H7 (cell line): Measurements from ENCODE around the gene GORASP2. TPM values are rescaled to one million over a fixed set of nuclear protein-coding genes. Genes with fewer than 3 reads are reported as not detected.

Experiments used
- DNase-seq: peaks from one replicate; pipeline ENCODE4 v3.0.0; 2012
- H3K27me3 ChIP-seq: 2 replicates; pipeline ENCODE4 v1.6.0; 2011; ENCODE audit warnings: mild to moderate bottlenecking, low read length; ENCODE audit not compliant: control insufficient read depth, insufficient read depth
- H3K36me3 ChIP-seq: replicated peaks from 2 replicates; pipeline ENCODE4 v1.5.1; 2011; ENCODE audit warnings: low read length; ENCODE audit not compliant: control insufficient read depth, insufficient read depth
- H3K4me3 ChIP-seq: 2 replicates; pipeline ENCODE4 v1.5.1; 2011; ENCODE audit warnings: low read depth, mild to moderate bottlenecking, control low read depth, low read length, moderate library complexity; ENCODE audit not compliant: insufficient read depth
- total RNA-seq: library from RNA; depleted of rRNA; stranded (reverse); fragments of >200 nt; shearing (Covaris generic); gene quantifications from 2 replicates; pipeline ENCODE4 v1.2.3, GENCODE V29; 2014

Gene GORASP2
- total RNA-seq, 1 experiment from 2014 or later, result 49.1 TPM

DNA sequence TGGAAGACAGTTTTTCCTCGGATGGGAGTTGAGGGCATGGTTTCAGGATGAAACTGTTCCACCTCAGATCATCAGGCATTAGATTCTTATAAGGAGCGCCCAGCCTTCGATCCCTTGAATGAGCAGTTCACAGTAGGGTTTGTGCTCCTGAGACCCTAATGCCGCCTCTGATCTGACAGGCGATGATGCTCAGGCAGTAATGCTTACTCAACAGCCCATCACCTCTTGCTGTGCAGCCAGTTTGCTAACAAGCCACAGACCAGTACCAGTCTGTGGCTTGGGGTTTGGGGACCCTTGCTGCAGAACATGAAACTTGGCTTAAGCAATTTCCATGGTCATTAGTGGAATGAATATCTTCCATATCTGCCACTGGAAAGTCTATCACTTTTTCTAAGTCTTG, 56.4 kb downstream of the GORASP2 start:
- no peak overlapping the region for H3K4me3 ChIP-seq
- DNase-seq, result no peak
- no peaks in the 10 kb centered on the region for H3K27me3 ChIP-seq
- H3K36me3 ChIP-seq, result peaks cover 4% of the 10 kb centered on the region; the same call in 1 of the 2 replicates

DNA sequence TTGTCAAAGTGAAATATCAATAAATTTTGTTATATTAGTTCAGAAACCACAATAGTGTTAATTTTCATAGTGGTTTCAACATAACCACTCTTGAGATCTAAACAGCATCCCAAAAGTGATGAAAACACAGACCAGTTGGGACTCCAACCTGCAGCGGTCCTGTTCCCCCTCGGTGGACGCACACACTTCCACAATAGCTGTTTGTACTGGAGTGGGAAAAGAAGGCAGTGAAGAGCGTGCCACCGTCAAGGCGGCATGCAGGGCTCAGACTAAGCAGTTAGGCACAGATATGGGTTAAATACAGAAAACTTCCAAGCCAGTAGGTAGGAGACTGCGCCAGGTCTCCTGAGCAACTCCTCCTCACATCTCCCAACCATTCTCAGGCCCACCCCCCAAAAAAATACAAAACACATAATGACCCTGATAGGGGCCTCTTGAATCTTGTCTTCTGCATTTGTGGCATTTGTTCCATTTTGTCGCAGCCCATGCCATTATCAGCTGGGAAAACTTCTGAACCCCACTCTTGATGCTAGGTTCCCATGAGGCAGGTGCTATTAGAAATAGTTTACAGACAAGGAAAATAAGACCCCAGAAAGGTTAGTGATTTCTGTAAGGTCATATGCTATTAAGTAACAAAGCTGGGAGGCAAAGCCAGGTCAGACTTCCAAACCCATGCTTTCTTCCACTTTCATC, 57.7 kb downstream of the GORASP2 start:
- H3K27me3 ChIP-seq, result no peaks in the 10 kb centered on the region
- DNase-seq, result no peak
- no peak overlapping the region for H3K4me3 ChIP-seq
- peaks cover 4% of the 10 kb centered on the region; the same call in 1 of the 2 replicates for H3K36me3 ChIP-seq

DNA sequence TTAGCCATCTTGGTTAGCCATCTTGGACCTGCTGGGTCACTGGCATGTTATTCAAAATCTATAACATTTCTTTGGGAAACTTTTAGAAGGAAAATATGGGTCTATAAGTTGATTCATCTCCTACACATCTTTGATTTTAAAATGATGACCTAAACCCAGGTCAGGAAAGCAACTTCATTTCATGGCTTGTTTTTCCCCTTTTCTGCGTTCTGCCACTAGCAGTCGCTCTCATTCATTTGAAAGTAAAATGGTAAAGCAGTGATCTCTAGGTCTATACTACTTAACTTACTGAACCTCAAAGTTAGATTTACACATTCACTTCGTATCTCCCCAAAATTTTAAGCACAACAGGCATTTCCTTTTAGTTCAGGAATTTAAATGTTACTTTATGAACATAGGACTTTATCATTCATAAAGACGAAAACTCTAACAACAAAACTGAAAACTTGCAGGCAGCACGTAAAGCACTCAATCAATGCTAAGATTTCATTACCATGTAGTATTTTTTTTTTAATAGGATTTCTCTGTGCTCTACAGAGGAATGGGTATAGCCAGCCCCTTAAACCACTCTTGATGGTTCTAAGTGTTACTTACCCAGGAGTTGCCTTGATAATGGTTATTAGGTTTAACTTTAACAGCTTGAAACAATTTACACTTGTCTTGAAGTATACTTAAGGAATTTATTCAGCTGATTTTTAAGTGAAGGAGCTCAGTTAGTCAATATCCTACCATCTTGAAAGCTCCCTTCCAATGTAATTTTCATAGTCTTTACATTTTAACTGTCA, 62.5 kb downstream of the GORASP2 start:
- Histone ChIP-seq H3K27me3 (no peaks in the 10 kb centered on the region), H3K36me3 (peaks cover 7% of the 10 kb centered on the region), H3K4me3 (no peak overlapping the region)
- no peak for DNase-seq

DNA sequence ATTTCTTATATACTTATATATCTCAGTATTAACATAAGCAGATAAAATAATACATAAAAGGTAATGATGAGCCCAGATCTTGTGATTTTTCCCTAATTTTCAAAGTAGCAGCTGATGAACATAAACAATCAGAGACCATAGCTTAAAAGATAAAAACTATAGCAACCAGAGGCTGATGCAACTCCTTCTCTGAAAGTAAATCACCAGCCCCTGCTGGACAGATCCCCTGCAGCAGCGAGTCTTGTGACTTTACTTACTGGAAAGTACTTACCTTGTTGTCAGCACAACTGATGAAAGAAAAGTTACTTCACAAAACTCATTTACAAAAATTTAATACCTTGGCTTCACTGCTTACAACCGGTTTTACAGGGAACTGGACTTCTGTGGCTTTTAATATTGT, 67.3 kb downstream of the GORASP2 start:
- Histone ChIP-seq H3K27me3 (no peaks in the 10 kb centered on the region), H3K36me3 (peaks cover 3% of the 10 kb centered on the region), H3K4me3 (no peak overlapping the region)
- no peak for DNase-seq

DNA sequence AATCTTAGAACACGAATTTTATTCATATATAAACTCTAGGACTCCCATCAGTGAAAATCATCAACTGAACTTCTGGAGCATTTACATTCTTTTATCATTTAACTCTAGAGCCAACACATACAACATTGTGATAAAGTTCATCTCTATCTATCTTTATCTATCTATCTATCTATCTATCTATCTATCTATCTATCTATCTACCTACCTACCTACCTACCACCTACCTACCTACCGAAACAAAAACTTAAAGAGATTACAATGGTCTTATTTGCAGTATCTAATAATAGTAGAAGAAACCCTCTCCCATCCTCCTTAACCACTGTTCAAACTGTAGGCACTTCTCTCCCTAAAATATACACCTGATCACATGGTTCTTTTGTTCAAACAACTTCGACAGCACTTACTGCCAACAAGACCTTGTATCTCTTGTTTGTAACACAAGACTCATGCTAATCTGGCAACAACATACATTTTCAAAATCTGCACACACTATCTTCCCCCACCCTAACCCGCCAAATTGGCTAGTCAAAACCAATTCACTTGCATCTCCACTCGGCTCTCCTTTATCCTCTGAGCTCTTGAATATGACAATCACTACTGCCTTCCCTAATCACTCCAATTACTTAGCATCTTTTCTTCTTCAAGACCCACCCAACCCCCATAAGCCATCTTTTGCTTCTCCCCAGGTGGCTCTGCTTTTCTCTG, 69.0 kb downstream of the GORASP2 start:
- Histone ChIP-seq H3K36me3 (peaks cover 5% of the 10 kb centered on the region), H3K27me3 (no peaks in the 10 kb centered on the region), H3K4me3 (no peak overlapping the region)
- no peak for DNase-seq

DNA sequence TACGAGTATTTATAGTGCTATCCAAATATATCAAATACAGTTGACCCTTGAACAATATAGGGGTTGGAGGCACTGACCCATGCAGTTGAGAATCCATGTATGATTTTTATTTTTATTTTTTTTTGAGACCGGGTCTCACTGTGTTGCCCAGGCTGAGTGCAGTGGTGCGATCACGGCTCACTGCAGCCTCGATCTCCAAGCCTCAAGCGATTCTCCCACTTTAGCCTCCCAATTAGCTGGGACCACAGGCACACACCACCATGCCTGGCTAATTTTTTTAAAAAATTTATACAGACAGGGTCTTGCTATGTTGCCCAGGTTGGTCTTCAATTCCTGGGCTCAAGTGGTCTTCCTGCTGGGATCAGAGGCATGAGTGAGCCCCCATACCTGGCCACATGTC, 70.6 kb downstream of the GORASP2 start:
- Histone ChIP-seq H3K36me3 (peaks cover 2% of the 10 kb centered on the region), H3K4me3 (no peak overlapping the region), H3K27me3 (no peaks in the 10 kb centered on the region)
- no peak for DNase-seq

DNA sequence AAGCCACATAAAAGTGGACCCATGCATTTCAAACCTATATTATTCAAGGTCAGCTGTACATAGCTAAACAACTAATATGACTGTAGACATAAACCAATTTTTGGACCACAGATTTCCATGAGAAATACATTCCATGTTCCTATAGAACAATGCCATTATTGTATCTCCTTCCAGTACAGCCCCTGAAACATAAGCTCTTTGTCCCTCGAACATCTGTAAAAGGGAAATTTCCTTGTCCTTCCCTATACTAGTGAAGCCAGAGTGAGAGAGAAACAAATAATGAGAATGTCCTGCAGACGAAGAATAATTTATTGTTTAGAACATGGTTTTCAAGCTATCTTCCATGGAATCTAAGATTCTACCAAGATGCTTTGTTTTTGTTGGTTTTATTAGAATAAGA, 75.3 kb downstream of the GORASP2 start:
- no peak for DNase-seq
- no peak overlapping the region for H3K4me3 ChIP-seq
- H3K36me3 ChIP-seq, result peaks cover 5% of the 10 kb centered on the region
- H3K27me3 ChIP-seq, result no peaks in the 10 kb centered on the region

DNA sequence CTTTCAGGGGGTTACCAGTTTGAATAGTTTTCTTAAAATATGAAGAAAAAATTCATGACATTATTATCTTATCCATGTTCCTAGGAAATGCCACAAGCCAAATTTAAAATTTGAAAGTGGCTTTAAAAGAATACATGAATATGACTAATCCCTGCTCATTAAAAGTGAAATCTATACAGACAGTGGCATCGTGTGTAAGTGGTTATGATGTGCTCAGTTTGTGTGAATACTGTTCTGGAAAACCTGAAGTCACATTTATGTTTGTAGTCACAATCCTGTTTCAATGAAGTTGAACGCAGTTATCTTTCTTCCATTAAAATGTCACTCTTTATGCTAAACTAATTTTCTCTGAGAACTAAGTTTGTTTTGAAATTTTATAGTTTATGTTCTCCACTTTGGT, 75.8 kb downstream of the GORASP2 start:
- peaks cover 5% of the 10 kb centered on the region for H3K36me3 ChIP-seq
- H3K27me3 ChIP-seq, result no peaks in the 10 kb centered on the region
- DNase-seq, result no peak
- no peak overlapping the region for H3K4me3 ChIP-seq

DNA sequence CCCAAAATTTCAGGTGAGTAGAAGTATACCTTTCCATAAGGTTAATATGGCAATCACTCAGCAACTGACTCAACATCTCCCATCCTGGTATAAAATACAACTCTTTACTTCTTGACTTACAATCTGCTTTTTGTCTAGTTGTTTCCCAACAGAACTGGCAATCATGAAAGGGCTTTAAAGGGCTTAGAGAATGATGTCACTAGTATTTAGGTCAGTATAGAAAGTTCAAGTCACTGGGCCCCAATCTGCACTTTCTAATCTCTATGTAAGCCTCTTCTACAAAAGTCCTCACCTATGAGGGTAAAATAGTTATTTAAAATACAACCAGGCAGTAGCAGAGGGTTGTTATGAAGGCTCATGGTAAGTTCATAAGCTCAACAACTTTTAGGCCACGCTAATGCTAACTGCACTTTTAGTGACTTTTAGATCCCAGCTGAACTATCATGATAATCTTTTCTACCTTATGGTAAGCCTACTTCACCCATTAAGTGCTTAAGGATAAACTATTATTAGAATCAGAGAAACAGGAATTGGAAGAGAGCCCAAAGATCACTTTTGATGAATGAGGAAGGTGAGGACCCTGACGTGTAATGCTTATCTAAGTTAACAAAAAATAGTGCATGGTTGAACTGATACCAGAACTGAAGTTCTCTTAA, 79.6 kb downstream of the GORASP2 start:
- no peaks in the 10 kb centered on the region for H3K27me3 ChIP-seq
- no peak overlapping the region for H3K4me3 ChIP-seq
- peaks cover 3% of the 10 kb centered on the region for H3K36me3 ChIP-seq
- no peak for DNase-seq

DNA sequence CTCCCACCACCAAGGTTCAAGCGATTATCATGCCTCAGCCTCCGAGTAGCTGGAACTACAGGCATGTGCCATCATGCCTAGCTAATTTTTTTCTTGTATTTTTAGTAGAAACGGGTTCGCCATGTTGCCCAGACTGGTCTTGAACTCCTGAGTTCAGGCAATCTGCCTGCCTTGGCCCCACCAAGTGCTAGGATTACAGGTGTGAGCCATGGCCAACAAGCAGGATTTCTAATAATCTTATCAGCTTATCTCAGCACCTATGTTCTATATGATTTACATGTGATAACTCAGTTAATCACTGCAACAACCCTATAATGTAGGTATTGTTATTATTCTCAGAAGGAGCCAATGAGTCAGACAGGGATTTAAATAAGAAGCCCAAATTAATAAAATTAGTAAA, 80.3 kb downstream of the GORASP2 start:
- DNase-seq, result no peak
- H3K4me3 ChIP-seq, result no peak overlapping the region
- no peaks in the 10 kb centered on the region for H3K27me3 ChIP-seq
- peaks cover 3% of the 10 kb centered on the region for H3K36me3 ChIP-seq

DNA sequence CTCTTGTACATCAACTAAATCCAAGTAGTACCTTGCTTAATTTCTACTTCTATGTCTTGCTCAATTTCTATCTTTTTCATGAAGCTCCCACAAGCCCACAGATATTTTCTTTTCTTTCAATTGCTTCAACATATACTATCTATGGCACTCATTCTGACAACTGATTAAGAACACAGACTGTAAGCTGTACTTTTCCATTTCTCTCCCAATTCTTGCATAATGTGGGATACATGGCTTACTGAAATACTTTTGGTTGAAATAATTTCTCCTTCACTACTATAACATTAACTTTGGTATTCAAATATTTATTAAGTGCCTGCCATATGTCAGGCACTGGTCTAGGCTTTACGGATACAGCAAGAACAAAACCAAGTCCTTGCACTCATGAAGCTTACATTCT, 84.8 kb downstream of the GORASP2 start:
- H3K4me3 ChIP-seq, result no peak overlapping the region
- no peaks in the 10 kb centered on the region; the same call in none of the 2 replicates for H3K36me3 ChIP-seq
- no peak for DNase-seq
- H3K27me3 ChIP-seq, result no peaks in the 10 kb centered on the region

DNA sequence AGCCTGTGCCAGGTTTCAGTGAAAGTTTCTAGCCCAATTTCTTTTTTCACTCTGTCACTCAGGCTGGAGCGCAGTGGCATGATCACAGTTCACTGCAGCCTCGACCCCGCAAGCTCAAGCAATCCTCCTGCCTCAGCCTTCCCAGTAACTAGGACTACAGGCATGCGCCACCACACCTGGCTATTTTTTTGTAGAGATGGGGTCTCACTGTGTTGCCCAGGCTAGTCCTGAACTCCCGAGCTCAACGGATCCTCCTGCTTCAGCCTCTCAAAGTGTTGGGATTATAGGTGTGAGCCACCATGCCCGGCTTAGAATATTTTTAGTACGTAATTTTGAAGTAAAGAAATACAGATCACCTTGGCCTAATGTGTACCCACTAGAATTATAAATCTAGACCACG, 87.1 kb downstream of the GORASP2 start:
- H3K27me3 ChIP-seq, result no peaks in the 10 kb centered on the region
- DNase-seq, result no peak
- H3K36me3 ChIP-seq, result no peaks in the 10 kb centered on the region; the same call in none of the 2 replicates
- H3K4me3 ChIP-seq, result no peak overlapping the region
